Glutamatergic neuron (in vitro differentiated cells): ENCODE results near the gene STC2. TPM values are rescaled to one million over a fixed set of nuclear protein-coding genes. Genes with fewer than 3 reads are reported as not detected.
"Not testable (repeated sequence)": the region's sequence is repeated elsewhere in the genome, so short reads cannot be mapped to it uniquely, and the experiment has no call there.

ENCODE experiments used
- DNase-seq: peaks from one replicate; pipeline ENCODE4 v3.0.0; 2022
- H3K27ac Mint-ChIP-seq: one replicate; pipeline ENCODE4 v1.8.0; 2020; ENCODE audit warnings: mild to moderate bottlenecking, mixed read lengths, inconsistent platforms; ENCODE audit not compliant: unreplicated experiment
- H3K27me3 Mint-ChIP-seq: one replicate; pipeline ENCODE4 v1.8.0; 2020; ENCODE audit warnings: mild to moderate bottlenecking, moderate library complexity, mixed read lengths, inconsistent platforms; ENCODE audit not compliant: unreplicated experiment
- H3K36me3 Mint-ChIP-seq: one replicate; pipeline ENCODE4 v1.8.0; 2020; ENCODE audit warnings: mild to moderate bottlenecking, mixed read lengths, inconsistent platforms; ENCODE audit not compliant: unreplicated experiment
- H3K4me1 Mint-ChIP-seq: one replicate; pipeline ENCODE4 v1.8.0; 2020; ENCODE audit warnings: mild to moderate bottlenecking, low read depth, mixed read lengths, inconsistent platforms; ENCODE audit not compliant: unreplicated experiment
- H3K4me3 Mint-ChIP-seq: one replicate; pipeline ENCODE4 v1.8.0; 2020; ENCODE audit warnings: mild to moderate bottlenecking, mixed read lengths, inconsistent platforms; ENCODE audit not compliant: unreplicated experiment
- H3K9me3 Mint-ChIP-seq: one replicate; pipeline ENCODE4 v1.8.0; 2020; ENCODE audit warnings: mild to moderate bottlenecking, moderate library complexity, mixed read lengths, inconsistent platforms; ENCODE audit not compliant: unreplicated experiment
- long read RNA-seq: library from polyadenylated mRNA; unstranded; transcript quantifications from one replicate; pipeline ENCODE4 v2.0.0, GENCODE V29; 2020; ENCODE audit not compliant: unreplicated experiment
- total RNA-seq: library from RNA; stranded (reverse); fragmentation: NEBNext Ultra II Directional; extraction: Animal tissue kit (Norgen Biotek cat#: 25700); gene quantifications from one replicate; pipeline ENCODE4 v1.2.1, GENCODE V29; 2021; ENCODE audit not compliant: unreplicated experiment
- TF ChIP-seq, protein P1 (sequence below): fragments of 200-600 bp; sonication (generic); IDR thresholded peaks from one replicate; pipeline ENCODE4 v1.5.0; 2021; ENCODE audit not compliant: partially characterized antibody, unreplicated experiment

STC2 gene
- 14.0 TPM for total RNA-seq
- long read RNA-seq, full-length matches to known transcripts = 1 of 2 reads
- long read RNA-seq, partial matches to known transcripts = 0 of 2 reads
- long read RNA-seq, other reads (novel, unspliced or antisense) = 1 of 2 reads

DNA sequence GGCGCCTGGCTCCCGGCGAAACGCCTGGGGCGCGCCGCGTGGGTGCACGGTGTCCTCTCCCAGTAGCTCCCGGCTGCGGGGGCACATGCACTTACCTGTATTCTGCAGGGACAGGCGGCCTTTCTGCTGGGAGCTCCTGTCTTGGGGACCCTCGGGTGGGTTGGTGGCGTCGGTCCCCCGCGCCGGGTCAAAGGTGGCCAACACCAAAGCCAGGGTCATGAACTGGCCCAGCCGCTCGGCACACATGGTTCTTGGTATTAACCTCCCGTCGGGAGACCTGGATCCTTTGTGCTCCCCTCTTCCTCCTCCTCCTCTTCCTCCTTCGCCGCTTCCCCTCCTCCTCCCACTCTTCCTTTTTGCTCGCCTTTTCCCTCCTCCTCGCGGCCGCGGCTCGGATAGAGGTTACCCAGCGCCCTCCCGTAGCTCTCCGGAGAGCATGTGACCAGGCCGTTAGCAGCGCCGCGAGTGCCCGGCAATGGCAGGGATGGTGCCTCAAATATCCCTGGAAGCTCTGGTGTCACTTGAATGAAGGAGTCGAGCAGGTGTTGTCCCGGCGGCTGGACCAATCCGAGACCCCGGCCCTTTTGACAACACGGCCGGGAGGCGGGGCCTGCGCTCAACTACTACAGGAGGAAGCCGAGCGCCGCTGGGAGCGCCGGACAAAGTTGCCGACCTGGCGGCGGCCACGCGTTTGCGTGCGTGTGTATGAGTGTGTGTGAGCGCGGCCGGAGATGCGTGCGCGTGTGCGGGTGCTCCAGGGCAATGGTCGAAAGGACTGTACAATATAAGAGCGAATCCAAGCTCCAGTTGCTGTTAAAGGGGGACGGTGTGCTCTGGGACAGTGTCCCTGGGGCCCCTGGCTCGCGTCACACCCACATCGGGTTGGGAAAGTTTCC is at the start of gene STC2:
TSS of gene STC2 (minus strand) at position 467 of the 896 bp plus-strand sequence. CDS start at position 246, 221 bp downstream.
- Mint-ChIP-seq H3K4me1 (peaks cover 13% of the 10 kb centered on the region), H3K27ac (peak within 1 kb of the TSS; percentile 72), H3K36me3 (peaks cover 4% of the 10 kb centered on the region), H3K9me3 (peaks cover 6% of the 10 kb centered on the region), H3K27me3 (peaks cover 25% of the 10 kb centered on the region), H3K4me3 (peak within 1 kb of the TSS; percentile 99)
- TF ChIP-seq, protein P1, sequence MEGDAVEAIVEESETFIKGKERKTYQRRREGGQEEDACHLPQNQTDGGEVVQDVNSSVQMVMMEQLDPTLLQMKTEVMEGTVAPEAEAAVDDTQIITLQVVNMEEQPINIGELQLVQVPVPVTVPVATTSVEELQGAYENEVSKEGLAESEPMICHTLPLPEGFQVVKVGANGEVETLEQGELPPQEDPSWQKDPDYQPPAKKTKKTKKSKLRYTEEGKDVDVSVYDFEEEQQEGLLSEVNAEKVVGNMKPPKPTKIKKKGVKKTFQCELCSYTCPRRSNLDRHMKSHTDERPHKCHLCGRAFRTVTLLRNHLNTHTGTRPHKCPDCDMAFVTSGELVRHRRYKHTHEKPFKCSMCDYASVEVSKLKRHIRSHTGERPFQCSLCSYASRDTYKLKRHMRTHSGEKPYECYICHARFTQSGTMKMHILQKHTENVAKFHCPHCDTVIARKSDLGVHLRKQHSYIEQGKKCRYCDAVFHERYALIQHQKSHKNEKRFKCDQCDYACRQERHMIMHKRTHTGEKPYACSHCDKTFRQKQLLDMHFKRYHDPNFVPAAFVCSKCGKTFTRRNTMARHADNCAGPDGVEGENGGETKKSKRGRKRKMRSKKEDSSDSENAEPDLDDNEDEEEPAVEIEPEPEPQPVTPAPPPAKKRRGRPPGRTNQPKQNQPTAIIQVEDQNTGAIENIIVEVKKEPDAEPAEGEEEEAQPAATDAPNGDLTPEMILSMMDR = no peak
- peak; percentile 81 for DNase-seq

GRCh38 chr5:173371400-173371799 is 43.2 kb upstream of the STC2 start:
- DNase-seq = no peak

GRCh38 chr5:173363406-173363805 is 35.2 kb upstream of the STC2 start:
- DNase-seq, H3K9me3 Mint-ChIP-seq, H3K4me1 Mint-ChIP-seq, H3K27ac Mint-ChIP-seq, H3K4me3 Mint-ChIP-seq, H3K27me3 Mint-ChIP-seq: not testable (repeated sequence)
- peaks cover 13% of the 10 kb centered on the region for H3K36me3 Mint-ChIP-seq

More at GRCh38 chr5:173371400-173371799, 43.2 kb upstream of the STC2 start:
- H3K4me3 Mint-ChIP-seq = no peak overlapping the region
- no peaks in the 10 kb centered on the region for H3K9me3 Mint-ChIP-seq
- no peak overlapping the region for H3K27ac Mint-ChIP-seq
- no peaks in the 10 kb centered on the region for H3K27me3 Mint-ChIP-seq
- H3K4me1 Mint-ChIP-seq = no peaks in the 10 kb centered on the region
- no peaks in the 10 kb centered on the region for H3K36me3 Mint-ChIP-seq
- TF ChIP-seq, protein P1 = no peak

- Mint-ChIP-seq H3K9me3 (peaks cover 4% of the 10 kb centered on the region), H3K27me3 (peaks cover 6% of the 10 kb centered on the region), H3K4me3 (no peak overlapping the region), H3K36me3 (no peaks in the 10 kb centered on the region), H3K27ac (no peak overlapping the region), H3K4me1 (no peaks in the 10 kb centered on the region)
- DNase-seq = no peak
- TF ChIP-seq, protein P1 = no peak
Observed at GRCh38 chr5:173355561-173355960, 27.3 kb upstream of the STC2 start.

DNA sequence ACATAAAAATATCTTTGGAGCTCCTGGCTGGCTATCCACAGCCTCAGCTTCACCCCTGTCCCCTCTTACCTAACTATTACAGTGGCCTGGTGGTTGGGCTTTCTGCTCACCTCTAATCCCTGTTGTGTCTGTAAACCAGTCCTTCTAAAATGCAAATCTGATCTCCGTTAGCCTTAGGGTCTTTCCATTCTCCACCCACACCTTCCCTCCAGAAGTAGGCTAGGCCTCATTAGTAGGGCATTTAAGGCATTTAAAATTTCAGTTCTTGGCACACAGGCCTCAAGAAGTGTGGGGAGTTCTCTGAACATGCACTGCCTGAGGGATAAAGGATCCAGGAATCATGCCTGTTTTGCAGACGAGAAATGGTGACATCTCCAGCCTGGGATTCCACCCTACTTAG is 26.4 kb upstream of the STC2 start:
- H3K4me3 Mint-ChIP-seq = no peak overlapping the region
- TF ChIP-seq, protein P1 = no peak
- H3K27ac Mint-ChIP-seq = no peak overlapping the region
- no peaks in the 10 kb centered on the region for H3K4me1 Mint-ChIP-seq
- peaks cover 4% of the 10 kb centered on the region for H3K9me3 Mint-ChIP-seq
- H3K36me3 Mint-ChIP-seq = no peaks in the 10 kb centered on the region
- no peak for DNase-seq
- peaks cover 6% of the 10 kb centered on the region for H3K27me3 Mint-ChIP-seq
